Prostate gland (tissue), 2 donors: ENCODE results near the gene TXLNA.

Source experiments
- POLR2AphosphoS5 ChIP-seq: sonication (generic); formaldehyde crosslinking; IDR thresholded peaks from one replicate; pipeline ENCODE4 v1.6.1; 2017; ENCODE audit warnings: antibody characterized with exemption
- TF ChIP-seq, protein P1 (sequence below), 4 experiments: fragments of 200-600 bp in 2 of 4; fragments of 450-650 bp in 2 of 4; sonication (generic) in 2 of 4; IDR thresholded peaks; 1 replicate in 3 of 4; 2 replicates in 1 of 4; pipeline ENCODE4 v1.5.1; 2016 to 2019; ENCODE audit warnings: antibody characterized with exemption in 4 of 4, mild to moderate bottlenecking in 2 of 4, moderate library complexity in 2 of 4

DNA sequence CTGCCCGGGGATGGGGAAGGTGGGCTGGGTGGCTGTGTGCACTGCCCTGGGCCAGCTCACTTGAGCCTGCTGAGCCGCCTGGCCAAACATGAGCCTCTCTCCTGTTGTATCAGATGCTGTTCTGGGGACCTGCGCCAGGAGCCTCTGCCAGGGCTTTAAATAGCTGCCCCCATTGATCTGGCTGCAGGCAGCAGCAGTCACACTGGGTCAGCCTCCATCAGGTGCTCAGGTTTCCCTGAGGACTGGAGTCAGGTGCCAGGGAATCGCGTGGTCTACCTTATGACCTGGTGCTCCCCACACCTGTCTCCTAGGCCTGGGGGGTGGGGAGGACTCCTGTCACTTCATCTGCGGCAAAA lies 20.2 kb downstream of the TXLNA start:
- TF ChIP-seq, protein P1, sequence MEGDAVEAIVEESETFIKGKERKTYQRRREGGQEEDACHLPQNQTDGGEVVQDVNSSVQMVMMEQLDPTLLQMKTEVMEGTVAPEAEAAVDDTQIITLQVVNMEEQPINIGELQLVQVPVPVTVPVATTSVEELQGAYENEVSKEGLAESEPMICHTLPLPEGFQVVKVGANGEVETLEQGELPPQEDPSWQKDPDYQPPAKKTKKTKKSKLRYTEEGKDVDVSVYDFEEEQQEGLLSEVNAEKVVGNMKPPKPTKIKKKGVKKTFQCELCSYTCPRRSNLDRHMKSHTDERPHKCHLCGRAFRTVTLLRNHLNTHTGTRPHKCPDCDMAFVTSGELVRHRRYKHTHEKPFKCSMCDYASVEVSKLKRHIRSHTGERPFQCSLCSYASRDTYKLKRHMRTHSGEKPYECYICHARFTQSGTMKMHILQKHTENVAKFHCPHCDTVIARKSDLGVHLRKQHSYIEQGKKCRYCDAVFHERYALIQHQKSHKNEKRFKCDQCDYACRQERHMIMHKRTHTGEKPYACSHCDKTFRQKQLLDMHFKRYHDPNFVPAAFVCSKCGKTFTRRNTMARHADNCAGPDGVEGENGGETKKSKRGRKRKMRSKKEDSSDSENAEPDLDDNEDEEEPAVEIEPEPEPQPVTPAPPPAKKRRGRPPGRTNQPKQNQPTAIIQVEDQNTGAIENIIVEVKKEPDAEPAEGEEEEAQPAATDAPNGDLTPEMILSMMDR (IDR thresholded peaks at IDR 0.05), result no peak
- no peak for TF ChIP-seq POLR2AphosphoS5
